Trophoblast cell (in vitro differentiated cells and primary cell): ENCODE measurements around the gene ZNF536.
"Not testable (repeated sequence)": the region's sequence is repeated elsewhere in the genome, so short reads cannot be mapped to it uniquely, and the experiment has no call there.

Experiments
- DNase-seq, 2 donors: peaks; one replicate each; pipeline ENCODE4 v3.0.0-alpha.2; 2016
- H2AFZ ChIP-seq: 2 replicates; pipeline ENCODE4 v1.6.1; 2013; ENCODE audit warnings: low read length, moderate library complexity, mild to moderate bottlenecking; ENCODE audit not compliant: insufficient read depth, poor library complexity
- H2AK5ac ChIP-seq: 2 replicates; pipeline ENCODE4 v1.6.1; 2013; ENCODE audit warnings: mild to moderate bottlenecking, low read length
- H2BK120ac ChIP-seq: 2 replicates; pipeline ENCODE4 v1.6.1; 2013; ENCODE audit warnings: low read length, mild to moderate bottlenecking, moderate library complexity; ENCODE audit not compliant: insufficient read depth, poor library complexity
- H2BK12ac ChIP-seq: 2 replicates; pipeline ENCODE4 v1.6.1; 2013; ENCODE audit warnings: mild to moderate bottlenecking, low read length, moderate library complexity
- H2BK5ac ChIP-seq: 2 replicates; pipeline ENCODE4 v1.6.1; 2013; ENCODE audit warnings: low read length, low read depth, moderate library complexity, mild to moderate bottlenecking; ENCODE audit not compliant: poor library complexity
- H3K14ac ChIP-seq: 2 replicates; pipeline ENCODE4 v1.6.1; 2013; ENCODE audit warnings: mild to moderate bottlenecking, low read length
- H3K18ac ChIP-seq: 2 replicates; pipeline ENCODE4 v1.6.1; 2013; ENCODE audit warnings: mild to moderate bottlenecking, low read length
- H3K23ac ChIP-seq: 2 replicates; pipeline ENCODE4 v1.6.1; 2013; ENCODE audit warnings: low read length
- H3K27ac ChIP-seq: 2 replicates; pipeline ENCODE4 v1.5.1; 2013; ENCODE audit warnings: low read depth, mild to moderate bottlenecking, inconsistent platforms, low read length, moderate library complexity
- H3K27me3 ChIP-seq: 2 replicates; pipeline ENCODE4 v1.6.1; 2013; ENCODE audit warnings: inconsistent platforms, mild to moderate bottlenecking, low read length, moderate library complexity; ENCODE audit not compliant: insufficient read depth
- H3K36me3 ChIP-seq, 2 experiments: 1 replicate in 1 of 2; 2 replicates in 1 of 2; pipeline ENCODE4 v1.6.1; 2013; ENCODE audit warnings: low read length in 2 of 2, mild to moderate bottlenecking in 2 of 2, moderate library complexity in 1 of 2; ENCODE audit not compliant: insufficient read depth in 2 of 2, control insufficient read depth in 1 of 2
- H3K4ac ChIP-seq: 2 replicates; pipeline ENCODE4 v1.6.1; 2013; ENCODE audit warnings: low read depth, mild to moderate bottlenecking, low read length, moderate library complexity
- H3K4me1 ChIP-seq, 2 experiments: 1 replicate in 1 of 2; 2 replicates in 1 of 2; pipeline ENCODE4 v1.6.1; 2013; ENCODE audit warnings: low read length in 2 of 2, mild to moderate bottlenecking in 2 of 2, moderate library complexity in 1 of 2; ENCODE audit not compliant: insufficient read depth in 2 of 2, control insufficient read depth in 1 of 2
- H3K4me2 ChIP-seq: 2 replicates; pipeline ENCODE4 v1.6.1; 2013; ENCODE audit warnings: inconsistent platforms, mild to moderate bottlenecking, low read length, moderate library complexity
- H3K4me3 ChIP-seq: 2 replicates; pipeline ENCODE4 v1.5.1; 2013; ENCODE audit warnings: mild to moderate bottlenecking, low read depth, low read length, inconsistent platforms
- H3K79me1 ChIP-seq: one replicate; pipeline ENCODE4 v1.6.1; 2013; ENCODE audit warnings: low read length
- H3K79me2 ChIP-seq: 2 replicates; pipeline ENCODE4 v1.6.1; 2013; ENCODE audit warnings: low read length, mild to moderate bottlenecking; ENCODE audit not compliant: control insufficient read depth, insufficient read depth, poor library complexity
- H3K9ac ChIP-seq: 2 replicates; pipeline ENCODE4 v1.6.1; 2013; ENCODE audit warnings: mild to moderate bottlenecking, low read length
- H3K9me3 ChIP-seq: 2 replicates; pipeline ENCODE4 v1.6.1; 2013; ENCODE audit warnings: low read depth, mild to moderate bottlenecking, control low read depth, inconsistent platforms, low read length; ENCODE audit not compliant: insufficient read depth
- H4K12ac ChIP-seq: 2 replicates; pipeline ENCODE4 v1.6.1; 2013; ENCODE audit warnings: low read depth, mild to moderate bottlenecking, low read length, moderate library complexity
- H4K8ac ChIP-seq: 2 replicates; pipeline ENCODE4 v1.6.1; 2013; ENCODE audit warnings: low read depth, mild to moderate bottlenecking, low read length, moderate library complexity
- H4K91ac ChIP-seq: one replicate; pipeline ENCODE4 v1.6.1; 2013; ENCODE audit warnings: low read depth, mild to moderate bottlenecking, low read length, moderate library complexity
- WGBS: extraction: QIAGEN DNeasy Blood & Tissue Kit; methylation state at CpG from one replicate; pipeline ENCODE4 v1.1.7; 2013; ENCODE audit warnings: missing lambda C conversion rate; ENCODE audit not compliant: insufficient read length, insufficient coverage; ENCODE audit errors: extremely low coverage; 5-methylcytosine and 5-hydroxymethylcytosine counted together

Gene ZNF536

DNA sequence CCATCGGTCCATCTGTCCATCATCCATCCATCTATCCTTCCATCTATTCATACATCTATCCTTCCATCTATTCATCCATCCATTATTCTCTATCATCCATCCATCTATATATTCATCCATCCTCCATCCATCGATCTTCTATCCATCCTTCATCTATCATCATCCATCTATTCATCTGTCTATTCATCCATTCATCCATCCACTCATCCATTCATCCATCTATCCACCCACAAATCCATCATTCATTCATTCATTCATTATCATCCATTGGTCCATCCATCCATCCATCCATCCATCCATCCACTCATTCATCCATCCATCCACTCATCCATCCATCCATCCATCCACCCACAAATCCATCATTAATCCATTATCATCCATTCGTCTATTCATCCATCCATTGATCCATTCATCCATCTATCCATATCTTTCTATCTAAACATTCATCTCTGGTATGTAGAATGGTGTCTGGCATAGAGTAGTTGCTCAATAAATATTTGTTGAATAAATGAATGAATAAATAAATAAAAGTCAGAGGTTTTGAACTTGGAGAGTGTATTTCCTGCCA is 36.6 kb downstream of the ZNF536 start:
- no peak overlapping the region for H4K91ac ChIP-seq
- no peak overlapping the region for H3K4me3 ChIP-seq
- H3K18ac ChIP-seq, result no peak overlapping the region
- no peak overlapping the region for H3K14ac ChIP-seq
- no peak overlapping the region for H4K12ac ChIP-seq
- H2AFZ ChIP-seq, result no peak overlapping the region
- 100% methylated on average over 2 of the region's 3 CpGs for WGBS
- no peak overlapping the region for H4K8ac ChIP-seq
- DNase-seq, result no peak
- no peaks in the 10 kb centered on the region for H3K79me1 ChIP-seq
- H3K9me3 ChIP-seq, result peaks cover 3% of the 10 kb centered on the region
- no peak overlapping the region for H2AK5ac ChIP-seq
- H3K4ac ChIP-seq, result no peak overlapping the region
- no peak overlapping the region for H3K4me2 ChIP-seq
- no peaks in the 10 kb centered on the region for H3K4me1 ChIP-seq
- no peaks in the 10 kb centered on the region for H3K27me3 ChIP-seq
- H2BK120ac ChIP-seq, result no peak overlapping the region
- no peak overlapping the region for H3K9ac ChIP-seq
- H3K23ac ChIP-seq, result no peak overlapping the region
- no peak overlapping the region for H2BK12ac ChIP-seq
- H3K79me2 ChIP-seq, result no peaks in the 10 kb centered on the region
- H3K27ac ChIP-seq, result no peak overlapping the region
- H2BK5ac ChIP-seq, result no peak overlapping the region
- H3K36me3 ChIP-seq, result no peaks in the 10 kb centered on the region

DNA sequence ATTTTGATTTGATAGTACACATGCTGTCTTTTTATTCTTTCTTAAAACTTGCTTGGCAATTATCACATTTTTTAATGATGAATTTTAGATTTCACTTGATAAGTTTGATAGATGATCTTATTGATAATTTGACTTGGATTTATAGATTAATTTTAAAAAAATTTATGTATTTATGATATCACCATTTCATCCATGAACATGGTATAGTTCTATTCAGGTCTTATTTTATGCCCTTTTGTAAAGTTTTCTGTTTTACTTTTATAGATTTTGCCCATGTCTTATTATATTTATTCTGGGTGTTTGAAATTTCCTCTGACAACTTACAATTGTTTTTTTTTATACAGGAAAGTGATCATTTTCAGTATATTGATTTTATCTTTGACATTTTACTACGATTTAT is 39.5 kb downstream of the ZNF536 start:
- no peak for DNase-seq
- Histone ChIP-seq H3K4me1 (no peaks in the 10 kb centered on the region), H2BK120ac (no peak overlapping the region), H3K4ac (no peak overlapping the region), H3K27ac (no peak overlapping the region), H4K91ac (no peak overlapping the region), H2BK5ac (no peak overlapping the region), H3K18ac (no peak overlapping the region), H3K36me3 (no peaks in the 10 kb centered on the region), H3K79me1 (no peaks in the 10 kb centered on the region), H3K9ac (no peak overlapping the region), H3K14ac (no peak overlapping the region), H2BK12ac (no peak overlapping the region), H3K27me3 (no peaks in the 10 kb centered on the region), H3K9me3 (no peaks in the 10 kb centered on the region), H2AK5ac (no peak overlapping the region), H3K23ac (no peak overlapping the region), H2AFZ (no peak overlapping the region), H3K79me2 (no peaks in the 10 kb centered on the region), H3K4me3 (no peak overlapping the region), H4K8ac (no peak overlapping the region), H3K4me2 (no peak overlapping the region), H4K12ac (no peak overlapping the region)
- no CpG with 5 or more reads among the region's 1 CpG for WGBS

DNA sequence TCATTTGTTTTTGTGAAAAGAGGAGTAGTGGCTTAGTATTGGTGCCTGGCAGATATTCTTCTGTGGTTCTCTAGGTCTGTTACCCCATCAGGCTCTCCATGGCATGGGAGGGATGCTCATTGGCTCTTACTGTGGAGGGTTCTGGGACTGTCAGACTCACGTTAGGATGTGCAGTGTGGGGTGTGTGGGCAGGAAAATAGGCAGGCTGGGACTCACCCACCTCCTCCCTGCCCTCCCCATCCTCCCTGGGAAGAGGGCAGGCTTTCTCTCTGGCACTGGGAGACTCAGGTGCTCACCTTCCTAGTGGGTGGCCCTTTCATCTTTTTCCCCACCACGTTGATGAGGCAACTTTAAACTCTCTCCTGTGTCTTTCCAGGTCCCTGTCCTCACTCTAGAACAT is 44.2 kb downstream of the ZNF536 start:
- H4K8ac ChIP-seq, result no peak overlapping the region
- H2BK5ac ChIP-seq, result no peak overlapping the region
- H2AK5ac ChIP-seq, result no peak overlapping the region
- no peaks in the 10 kb centered on the region for H3K79me1 ChIP-seq
- no peak overlapping the region for H2BK12ac ChIP-seq
- DNase-seq, result no peak
- no peak overlapping the region for H4K12ac ChIP-seq
- H3K27me3 ChIP-seq, result no peaks in the 10 kb centered on the region
- H3K9me3 ChIP-seq, result no peaks in the 10 kb centered on the region
- WGBS, result no CpG with 5 or more reads among the region's 2 CpGs
- H3K4me3 ChIP-seq, result no peak overlapping the region
- H3K18ac ChIP-seq, result no peak overlapping the region
- no peaks in the 10 kb centered on the region for H3K79me2 ChIP-seq
- no peak overlapping the region for H3K14ac ChIP-seq
- no peak overlapping the region for H2AFZ ChIP-seq
- no peak overlapping the region for H3K4ac ChIP-seq
- no peak overlapping the region for H2BK120ac ChIP-seq
- H3K9ac ChIP-seq, result peak overlapping the region; percentile 0
- H3K23ac ChIP-seq, result no peak overlapping the region
- no peaks in the 10 kb centered on the region for H3K4me1 ChIP-seq
- H3K36me3 ChIP-seq, result no peaks in the 10 kb centered on the region
- H3K4me2 ChIP-seq, result no peak overlapping the region
- no peak overlapping the region for H3K27ac ChIP-seq
- H4K91ac ChIP-seq, result no peak overlapping the region

DNA sequence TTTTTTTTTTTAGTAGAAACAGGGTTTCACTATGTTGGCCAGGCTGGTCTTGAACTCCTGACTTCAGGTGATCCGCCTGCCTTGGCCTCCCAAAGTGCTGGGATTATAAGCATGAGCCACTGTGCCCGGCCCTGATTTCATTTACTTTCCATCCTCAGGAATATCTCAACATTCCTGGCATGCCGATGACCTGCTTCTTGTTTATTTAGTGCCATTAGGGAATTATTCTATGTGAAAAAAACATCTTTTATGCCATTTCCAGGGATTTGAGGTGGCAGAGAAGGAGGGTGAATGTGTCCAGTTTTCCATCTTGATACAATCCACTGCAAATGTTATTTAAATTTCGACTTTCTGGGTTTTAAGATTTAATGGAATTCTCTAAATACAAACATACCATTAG is 45.0 kb downstream of the ZNF536 start:
- not testable (repeated sequence) for H3K9me3 ChIP-seq, H2AFZ ChIP-seq, H3K4me2 ChIP-seq, H3K23ac ChIP-seq, H3K9ac ChIP-seq, H3K27me3 ChIP-seq, H3K27ac ChIP-seq, H3K14ac ChIP-seq, H3K79me2 ChIP-seq, H3K4me1 ChIP-seq, H3K4ac ChIP-seq, H4K91ac ChIP-seq, H3K4me3 ChIP-seq, DNase-seq, H4K8ac ChIP-seq, H3K18ac ChIP-seq, H2BK5ac ChIP-seq, H3K79me1 ChIP-seq, H2BK12ac ChIP-seq, H2AK5ac ChIP-seq, H3K36me3 ChIP-seq, H4K12ac ChIP-seq, H2BK120ac ChIP-seq
- no CpG with 5 or more reads among the region's 4 CpGs for WGBS
